LoVo (cell line): ENCODE results near the gene SLC30A2.

ENCODE experiments used
- DNase-seq: peaks from one replicate; pipeline ENCODE4 v3.0.0-alpha.2; 2016; ENCODE audit warnings: low spot score

SLC30A2 gene

DNA sequence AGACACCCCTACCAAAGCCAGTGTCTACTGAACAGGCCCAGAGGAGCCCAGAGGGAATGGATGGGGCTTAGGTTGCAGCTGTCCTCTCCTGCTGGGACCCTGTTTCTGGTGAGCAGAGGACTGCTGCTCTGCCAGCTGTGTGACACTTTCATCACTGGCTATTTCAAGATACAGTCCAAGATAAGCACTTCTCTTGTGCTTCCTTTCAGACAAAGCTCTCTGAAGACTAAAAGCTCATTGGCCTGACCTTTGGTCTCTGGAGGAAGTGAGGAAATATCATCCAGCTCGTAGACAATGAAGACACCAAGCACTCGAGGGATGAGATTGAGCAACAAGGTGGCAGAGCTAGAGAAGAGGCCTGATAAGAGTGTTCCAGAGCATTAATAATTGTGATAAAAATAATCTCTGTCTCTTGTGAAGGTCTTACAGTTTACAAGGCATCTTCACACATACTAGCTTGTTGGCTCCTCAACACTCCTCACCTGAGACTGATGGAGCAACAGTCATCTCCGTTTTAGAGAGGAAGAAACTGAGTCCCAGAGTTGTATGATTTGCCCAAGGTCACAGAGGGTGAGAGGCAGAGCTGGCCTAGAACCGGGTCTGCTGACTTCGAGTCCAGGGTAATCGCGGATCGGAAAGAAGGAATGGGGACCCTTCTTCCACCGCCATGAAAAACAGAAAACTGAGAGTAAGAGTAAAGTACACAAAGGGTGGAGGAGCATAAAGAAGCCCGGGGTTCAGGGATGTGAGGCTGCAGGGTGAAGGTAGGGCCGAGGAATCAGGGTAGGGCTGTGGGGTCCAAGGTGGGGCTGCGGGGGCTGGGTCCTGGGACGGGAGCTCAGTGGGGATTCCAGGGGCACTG, 48.7 kb downstream of the SLC30A2 start:
- peak; percentile 64 for DNase-seq

DNA sequence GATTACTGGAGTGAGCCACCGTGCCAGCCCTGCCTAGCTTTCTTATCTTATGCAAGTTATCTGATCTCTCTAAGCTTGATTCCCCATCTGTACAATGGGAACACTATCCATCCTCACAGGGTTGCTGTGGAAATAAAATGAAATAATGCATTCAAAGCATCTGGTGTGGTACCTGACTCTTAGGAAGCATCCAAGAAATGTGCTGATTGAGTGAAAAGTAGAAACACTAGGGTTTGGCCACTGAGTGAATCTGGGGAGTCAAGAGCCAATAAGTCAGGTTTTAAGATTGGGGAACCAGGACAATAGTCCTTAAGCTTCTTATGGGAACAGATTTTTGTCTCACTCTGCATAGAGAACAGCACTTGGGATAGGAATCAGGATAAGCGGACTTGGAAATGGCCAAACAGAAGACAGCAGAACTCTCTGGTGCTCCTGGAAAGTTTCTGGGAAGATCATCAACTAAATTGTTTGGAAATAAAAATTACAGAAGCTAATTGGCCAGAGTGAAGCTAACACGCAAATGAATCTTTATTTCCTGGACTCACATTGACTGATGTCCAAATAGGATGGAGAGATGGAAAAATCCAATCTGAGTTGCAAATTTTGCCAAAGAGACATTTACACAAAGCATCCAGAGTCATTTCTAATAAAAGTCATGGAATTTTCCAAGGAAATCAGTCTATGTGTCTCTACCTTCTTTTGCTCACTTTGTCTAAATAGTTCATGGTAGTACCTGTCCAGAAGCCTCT, 51.3 kb downstream of the SLC30A2 start:
- no peak for DNase-seq

DNA sequence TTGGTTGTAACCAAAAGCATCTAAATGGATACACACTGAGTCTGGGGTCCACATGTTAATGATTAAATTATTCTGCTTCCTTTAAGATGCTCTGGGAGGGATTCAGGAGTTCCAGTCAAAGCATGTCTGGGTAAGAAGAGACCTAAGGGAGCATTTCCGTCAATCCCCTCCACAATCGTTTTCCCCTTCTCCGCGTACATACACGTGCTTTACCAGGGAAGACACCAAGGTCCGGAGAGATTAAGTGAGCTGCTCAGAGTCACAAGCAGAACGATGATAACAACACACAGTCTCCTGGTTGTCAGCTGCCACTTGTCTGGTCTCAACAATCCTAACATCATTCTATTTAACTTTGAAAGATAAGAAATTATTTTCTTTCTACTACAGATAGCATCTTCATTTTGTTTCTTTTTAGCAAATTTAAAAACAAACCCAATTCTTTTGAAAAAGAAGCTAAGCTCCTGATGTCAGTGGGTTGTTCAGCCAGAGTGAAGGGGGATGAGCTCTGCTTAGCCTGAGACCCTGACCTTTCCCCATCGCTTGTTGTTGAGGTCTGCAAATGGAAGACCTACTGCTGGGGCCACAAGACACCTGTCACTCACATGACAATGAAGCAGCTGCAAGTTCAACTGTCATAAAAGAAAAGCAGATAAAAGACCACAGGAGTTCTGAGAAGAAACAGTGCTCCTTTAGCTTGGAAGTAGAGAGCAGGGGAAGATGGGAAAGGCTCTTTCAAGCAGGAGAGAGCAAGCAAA, 52.5 kb downstream of the SLC30A2 start:
- DNase-seq = no peak

DNA sequence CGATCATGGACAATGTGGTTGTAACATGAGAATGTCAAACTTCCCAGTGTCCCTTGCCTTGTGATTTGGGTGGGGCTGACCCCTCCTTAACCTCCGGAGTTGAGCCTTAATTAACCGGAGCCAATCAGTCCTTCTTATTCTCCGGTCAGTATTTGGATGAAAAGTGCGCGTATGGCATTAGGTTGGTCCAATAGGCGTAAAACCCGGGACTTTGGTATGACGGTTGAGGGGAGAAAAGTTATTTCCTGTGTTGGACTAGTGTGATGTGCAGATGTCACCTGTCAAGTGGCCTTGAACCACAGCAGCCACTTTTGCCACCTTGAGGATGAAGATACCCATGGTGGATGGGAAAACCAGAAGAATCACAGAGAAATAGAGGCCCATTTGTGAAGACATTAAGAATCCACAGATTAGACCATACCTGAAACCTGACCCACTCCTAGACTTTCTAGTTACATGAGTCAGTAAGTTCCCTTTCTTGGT, 53.2 kb downstream of the SLC30A2 start:
- no peak for DNase-seq

DNA sequence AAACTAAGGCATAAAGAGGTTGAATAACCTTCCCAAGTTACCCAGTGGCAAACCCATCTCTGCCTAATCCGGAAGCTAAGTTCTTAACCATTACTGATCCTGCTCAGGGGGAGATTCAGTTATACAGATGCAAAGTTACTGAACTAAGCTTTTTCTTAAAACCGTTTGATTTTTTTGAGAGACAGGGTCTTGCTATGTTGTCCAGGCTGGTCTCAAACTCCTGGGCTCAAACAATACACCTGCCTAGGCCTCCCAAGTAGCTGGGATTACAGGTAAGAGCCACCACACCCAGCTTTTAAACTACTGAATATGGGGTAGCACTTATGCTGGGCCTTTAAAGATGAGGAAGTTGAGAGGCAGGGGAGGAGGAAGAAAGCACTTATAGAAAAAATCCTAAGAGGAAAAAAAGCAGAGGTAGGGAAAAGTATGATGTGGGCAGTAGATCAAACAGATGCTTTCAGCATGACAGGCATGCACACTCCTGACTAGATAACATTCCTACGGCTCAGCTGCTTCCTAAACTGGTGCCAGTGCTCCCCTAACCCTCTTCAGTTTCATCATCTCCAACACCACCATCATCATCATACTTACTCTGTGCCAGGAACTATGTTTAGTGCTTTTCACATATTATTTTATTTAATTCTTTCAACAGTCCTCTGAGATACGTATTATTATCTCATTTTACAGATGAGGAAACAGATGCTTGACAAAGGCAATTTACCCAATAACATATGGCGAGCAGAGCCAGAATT, 53.8 kb downstream of the SLC30A2 start:
- no peak for DNase-seq

DNA sequence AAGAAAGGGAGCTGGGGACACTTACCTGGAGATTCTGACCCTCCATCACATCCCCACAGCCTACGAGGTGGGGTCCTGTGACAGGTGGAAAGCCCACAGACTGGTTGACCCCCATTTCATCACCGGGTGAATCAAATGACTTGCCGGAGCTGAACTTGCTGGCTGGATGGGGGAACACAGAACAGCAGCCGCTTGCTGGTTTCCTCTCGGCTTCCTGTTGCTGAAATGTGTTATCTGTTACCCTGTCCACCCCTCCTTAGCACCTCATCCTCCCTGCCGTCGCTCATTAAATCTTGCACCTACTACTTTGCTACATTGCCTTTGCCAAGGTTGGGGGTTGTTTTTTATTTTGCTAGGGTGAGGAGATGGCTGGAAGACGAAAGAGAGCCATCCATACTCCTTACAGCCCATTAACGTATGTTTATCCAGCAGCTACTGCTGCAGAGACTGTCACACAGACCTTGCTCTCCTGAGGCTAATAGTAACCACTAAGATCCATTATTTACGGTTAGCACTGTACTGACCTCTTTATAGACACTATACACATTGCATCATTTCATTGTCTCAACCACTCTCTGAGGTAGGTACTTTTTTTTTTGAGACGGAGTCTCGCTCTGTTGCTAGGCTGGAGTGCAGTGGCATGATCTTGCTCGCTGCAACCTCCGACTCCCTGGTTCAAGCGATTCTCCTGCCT, 55.1 kb downstream of the SLC30A2 start:
- DNase-seq = no peak

DNA sequence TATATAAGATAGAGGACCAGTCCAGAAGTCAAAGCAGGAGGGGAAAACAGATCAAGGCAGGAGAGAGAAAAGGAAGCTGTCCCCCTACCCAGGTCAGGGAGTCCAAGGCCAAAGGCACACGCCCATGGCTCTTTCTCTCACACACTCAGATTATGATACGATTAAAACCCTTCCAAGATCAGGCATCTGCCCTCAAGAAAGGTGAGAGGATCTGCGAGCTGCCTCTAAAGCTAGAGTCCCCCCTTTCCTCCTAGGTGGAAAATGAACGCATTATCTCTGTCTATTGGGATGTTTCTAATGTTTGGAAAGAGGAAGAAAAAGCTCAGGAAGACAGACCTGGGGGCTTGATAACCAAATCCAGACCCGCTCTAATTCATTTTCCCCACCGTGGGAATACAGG, 55.7 kb downstream of the SLC30A2 start:
- DNase-seq = no peak

DNA sequence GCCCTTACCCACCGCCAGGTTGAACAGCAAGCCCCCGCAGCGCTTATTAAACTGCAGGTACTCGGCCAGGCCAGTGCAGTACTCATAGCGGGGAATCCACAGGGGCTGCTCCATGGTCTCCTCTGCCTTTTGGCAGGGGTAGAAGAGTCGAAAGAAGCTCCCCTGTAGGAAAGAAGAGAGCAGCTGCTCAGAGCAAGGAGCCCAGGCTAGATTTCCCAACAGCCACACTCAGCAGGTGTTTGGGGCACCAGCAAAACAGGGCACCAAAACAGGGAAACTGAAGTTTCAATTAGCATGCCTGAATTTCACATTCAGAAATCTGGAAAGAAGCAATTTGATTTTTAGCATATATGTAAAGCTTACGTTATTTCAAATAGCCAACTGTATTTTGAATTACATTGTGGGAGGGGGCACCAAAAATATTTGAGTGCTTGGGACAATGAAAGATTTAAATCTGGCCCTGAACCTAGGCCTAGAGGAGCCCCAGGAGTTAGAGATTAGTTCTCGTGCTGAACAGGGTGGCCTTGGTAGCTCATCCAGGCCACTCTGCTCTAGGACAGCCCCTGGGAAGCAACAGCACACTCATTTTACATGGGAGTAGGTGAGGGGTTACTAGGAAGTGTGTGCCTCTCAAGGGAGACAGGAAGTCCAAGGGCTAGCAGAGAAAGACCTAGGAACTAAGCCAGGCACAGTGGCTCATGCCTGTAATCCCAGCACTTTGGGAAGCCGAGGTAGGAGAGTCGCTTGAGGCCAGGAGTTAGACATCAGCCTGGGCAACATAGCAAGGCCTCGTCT, 56.3 kb downstream of the SLC30A2 start:
- DNase-seq = no peak

DNA sequence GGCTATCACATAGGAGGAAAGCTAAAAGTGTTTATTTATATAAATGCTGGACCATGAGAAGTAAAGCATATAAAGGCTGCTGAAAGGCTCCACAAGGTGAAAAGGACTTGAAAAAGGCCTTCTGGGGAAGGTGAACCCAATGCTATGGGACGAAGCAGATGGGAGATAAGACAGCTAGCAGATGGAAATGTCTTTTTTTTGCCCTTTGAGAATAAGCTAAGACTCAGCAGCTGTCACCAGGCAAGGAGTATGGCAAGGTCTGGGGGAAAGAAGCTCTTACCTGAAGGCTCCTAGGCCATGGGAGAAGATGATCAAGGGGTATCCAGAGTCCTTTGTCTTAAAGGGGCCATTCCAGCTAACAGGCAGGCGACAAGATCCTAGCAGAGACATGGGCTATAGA, 58.0 kb downstream of the SLC30A2 start:
- no peak for DNase-seq
